ENCODE data around the gene IKZF1. TPM values are rescaled to one million over a fixed set of nuclear protein-coding genes. Genes with fewer than 3 reads are reported as not detected.

Gene IKZF1
- total RNA-seq, 1 experiment from 2014 or later: 0.57 TPM

GRCh38 chr7:50334341-50334994, 30.0 kb downstream of the IKZF1 start:
- no peak overlapping the region for H2AFZ ChIP-seq (ENCODE audit: low read depth, low read length, poor library complexity, severe bottlenecking)
- DNase-seq (ENCODE audit: low read depth, low spot score) (no peak), ATAC-seq (no peak)
- TF ChIP-seq POLR2AphosphoS5 (IDR thresholded peaks at IDR 0.05; ENCODE audit: low read depth, low read length) (no peak), SRF (IDR thresholded peaks at IDR 0.05; ENCODE audit: low read depth) (no peak), EZH2 (IDR thresholded peaks at IDR 0.05) (no peak), CEBPB (IDR thresholded peaks at IDR 0.05; ENCODE audit: low read depth) (no peak), TCF7L2 (IDR thresholded peaks at IDR 0.05; ENCODE audit: borderline replicate concordance, extremely low read depth, insufficient read depth, insufficient read length) (no peak)
- TF ChIP-seq, protein P1, sequence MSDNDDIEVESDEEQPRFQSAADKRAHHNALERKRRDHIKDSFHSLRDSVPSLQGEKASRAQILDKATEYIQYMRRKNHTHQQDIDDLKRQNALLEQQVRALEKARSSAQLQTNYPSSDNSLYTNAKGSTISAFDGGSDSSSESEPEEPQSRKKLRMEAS (IDR thresholded peaks at IDR 0.05): no peak
- TF ChIP-seq, protein P2, sequence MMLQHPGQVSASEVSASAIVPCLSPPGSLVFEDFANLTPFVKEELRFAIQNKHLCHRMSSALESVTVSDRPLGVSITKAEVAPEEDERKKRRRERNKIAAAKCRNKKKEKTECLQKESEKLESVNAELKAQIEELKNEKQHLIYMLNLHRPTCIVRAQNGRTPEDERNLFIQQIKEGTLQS (IDR thresholded peaks at IDR 0.05): no peak
- H3K27ac ChIP-seq (ENCODE audit: low read depth, low read length): no peak overlapping the region
- no peak overlapping the region for H3K4me3 ChIP-seq (replicated peaks in 1 of 2; ENCODE audit: low read depth in 1 of 2, low read length in 2 of 2)
- no peaks in the 10 kb centered on the region for H4K20me1 ChIP-seq (ENCODE audit: insufficient read depth)
- H3K9me3 ChIP-seq (ENCODE audit: control insufficient read depth in 1 of 2, insufficient read depth in 1 of 2, low read depth in 1 of 2, low read length in 2 of 2): no peaks in the 10 kb centered on the region
- no peaks in the 10 kb centered on the region for H3K36me3 ChIP-seq (ENCODE audit: control insufficient read depth in 1 of 2, insufficient read depth in 2 of 2, low read length in 2 of 2)
- no peaks in the 10 kb centered on the region for H3K79me2 ChIP-seq (ENCODE audit: insufficient read depth, low read length)
- H3K9ac ChIP-seq (ENCODE audit: low read length): no peak overlapping the region
- H3K4me2 ChIP-seq (ENCODE audit: low read length): no peak overlapping the region
- H3K9me2 ChIP-seq (ENCODE audit: insufficient read depth): no peaks in the 10 kb centered on the region
- no peaks in the 10 kb centered on the region; a peak in 1 of 4 replicates for H3K4me1 ChIP-seq (ENCODE audit: control insufficient read depth in 1 of 2, insufficient read depth in 2 of 2, low read length in 2 of 2)
- H3K27me3 ChIP-seq (ENCODE audit: insufficient read depth, low read length): no peaks in the 10 kb centered on the region
- ChIA-PET CTCF (no interaction called here), POLR2A (no interaction called here), RAD21 (ENCODE audit: low non-redundant PET in 1 of 2, low total read pairs in 2 of 2, uncharacterized antibody in 2 of 2, unreplicated experiment in 2 of 2) (no interaction called here)
- intact Hi-C loops (cut with micrococcal nuclease): no loop called here
- no TSS peak for BruUV-seq (replicated peaks)

DNA sequence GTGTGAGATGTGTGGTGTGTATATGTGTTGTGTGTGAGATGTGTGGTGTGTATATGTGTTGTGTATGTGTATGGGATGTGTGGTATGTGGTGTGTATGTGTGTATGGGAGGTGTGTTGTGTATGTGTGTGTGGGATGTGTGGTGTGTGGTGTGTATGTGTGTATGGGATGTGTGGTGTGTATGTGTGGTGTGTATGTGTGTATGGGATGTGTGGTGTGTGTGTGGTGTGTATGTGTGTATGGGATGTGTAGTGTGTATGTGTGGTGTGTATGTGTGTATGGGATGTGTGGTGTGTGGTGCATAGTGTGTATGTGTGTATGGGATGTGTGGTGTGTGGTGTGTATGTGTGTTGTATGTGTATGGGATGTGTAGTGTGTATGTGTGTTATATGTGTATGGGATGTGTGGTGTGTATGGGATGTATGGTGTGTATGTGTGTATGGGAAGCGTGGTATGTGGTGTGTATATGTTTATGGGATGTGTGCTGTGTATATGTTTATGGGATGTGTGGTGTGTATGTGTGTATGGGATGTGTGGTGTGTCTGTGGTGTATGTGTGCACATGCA, 30.8 kb downstream of the IKZF1 start:
- Histone ChIP-seq H3K4me1 (ENCODE audit: control insufficient read depth in 1 of 2, insufficient read depth in 2 of 2, low read length in 2 of 2) (no peaks in the 10 kb centered on the region; a peak in 1 of 4 replicates), H3K9ac (ENCODE audit: low read length) (no peak overlapping the region), H3K36me3 (ENCODE audit: control insufficient read depth in 1 of 2, insufficient read depth in 2 of 2, low read length in 2 of 2) (no peaks in the 10 kb centered on the region), H3K27ac (ENCODE audit: low read depth, low read length) (no peak overlapping the region), H4K20me1 (ENCODE audit: insufficient read depth) (no peaks in the 10 kb centered on the region), H3K4me2 (ENCODE audit: low read length) (no peak overlapping the region), H3K4me3 (replicated peaks in 1 of 2; ENCODE audit: low read depth in 1 of 2, low read length in 2 of 2) (no peak overlapping the region), H3K9me3 (ENCODE audit: control insufficient read depth in 1 of 2, insufficient read depth in 1 of 2, low read depth in 1 of 2, low read length in 2 of 2) (no peaks in the 10 kb centered on the region), H3K27me3 (ENCODE audit: insufficient read depth, low read length) (no peaks in the 10 kb centered on the region), H3K79me2 (ENCODE audit: insufficient read depth, low read length) (no peaks in the 10 kb centered on the region), H3K9me2 (ENCODE audit: insufficient read depth) (no peaks in the 10 kb centered on the region), H2AFZ (ENCODE audit: low read depth, low read length, poor library complexity, severe bottlenecking) (no peak overlapping the region)
- ChIA-PET RAD21 (ENCODE audit: low non-redundant PET in 1 of 2, low total read pairs in 2 of 2, uncharacterized antibody in 2 of 2, unreplicated experiment in 2 of 2) (no interaction called here), POLR2A (no interaction called here), CTCF (no interaction called here)
- DNase-seq (ENCODE audit: low read depth, low spot score) (no peak), ATAC-seq (no peak)
- intact Hi-C loops (cut with micrococcal nuclease): no loop called here
- BruUV-seq (replicated peaks): no TSS peak
- no peak for TF ChIP-seq YY1 (IDR thresholded peaks at IDR 0.05; ENCODE audit: extremely low read depth, insufficient replicate concordance, low read depth, low read length)
- no peak for TF ChIP-seq SP1 (IDR thresholded peaks at IDR 0.05; ENCODE audit: low read depth)
- TF ChIP-seq, protein P3, sequence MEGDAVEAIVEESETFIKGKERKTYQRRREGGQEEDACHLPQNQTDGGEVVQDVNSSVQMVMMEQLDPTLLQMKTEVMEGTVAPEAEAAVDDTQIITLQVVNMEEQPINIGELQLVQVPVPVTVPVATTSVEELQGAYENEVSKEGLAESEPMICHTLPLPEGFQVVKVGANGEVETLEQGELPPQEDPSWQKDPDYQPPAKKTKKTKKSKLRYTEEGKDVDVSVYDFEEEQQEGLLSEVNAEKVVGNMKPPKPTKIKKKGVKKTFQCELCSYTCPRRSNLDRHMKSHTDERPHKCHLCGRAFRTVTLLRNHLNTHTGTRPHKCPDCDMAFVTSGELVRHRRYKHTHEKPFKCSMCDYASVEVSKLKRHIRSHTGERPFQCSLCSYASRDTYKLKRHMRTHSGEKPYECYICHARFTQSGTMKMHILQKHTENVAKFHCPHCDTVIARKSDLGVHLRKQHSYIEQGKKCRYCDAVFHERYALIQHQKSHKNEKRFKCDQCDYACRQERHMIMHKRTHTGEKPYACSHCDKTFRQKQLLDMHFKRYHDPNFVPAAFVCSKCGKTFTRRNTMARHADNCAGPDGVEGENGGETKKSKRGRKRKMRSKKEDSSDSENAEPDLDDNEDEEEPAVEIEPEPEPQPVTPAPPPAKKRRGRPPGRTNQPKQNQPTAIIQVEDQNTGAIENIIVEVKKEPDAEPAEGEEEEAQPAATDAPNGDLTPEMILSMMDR (IDR thresholded peaks at IDR 0.05 in 2 of 3, conservative IDR thresholded peaks at IDR 0.05 in 1 of 3; ENCODE audit: borderline replicate concordance in 1 of 3, insufficient read depth in 1 of 3, low read depth in 2 of 3, low read length in 2 of 3): no peak
- TF ChIP-seq, protein P1 (IDR thresholded peaks at IDR 0.05): no peak
- no peak for TF ChIP-seq REST (IDR thresholded peaks at IDR 0.05; ENCODE audit: low read depth)
- no peak for TF ChIP-seq EZH2phosphoT487 (IDR thresholded peaks at IDR 0.05; ENCODE audit: borderline replicate concordance)
- TF ChIP-seq EGR1 (IDR thresholded peaks at IDR 0.05; ENCODE audit: low read depth): no peak
- no peak for TF ChIP-seq CEBPB (IDR thresholded peaks at IDR 0.05; ENCODE audit: low read depth)
